ENCODE measurements around the gene RET.

The RET gene

GRCh38 chr10:43120929-43121314 is 44.1 kb downstream of the RET start:
- peak in 2 of 3 experiments; percentile 9 to 58 for DNase-seq (ENCODE audit: low read depth in 3 of 3)

GRCh38 chr10:43121444-43121843 is 44.6 kb downstream of the RET start:
- DNase-seq (ENCODE audit: low read depth in 3 of 3), result no peak

- no peak for DNase-seq (ENCODE audit: low read depth in 3 of 3)
Measured at GRCh38 chr10:43122096-43122495, 45.2 kb downstream of the RET start.

GRCh38 chr10:43122826-43123225 is 46.0 kb downstream of the RET start:
- no peak for DNase-seq (ENCODE audit: low read depth in 3 of 3)

GRCh38 chr10:43123361-43124093 is 46.7 kb downstream of the RET start:
- no peak for DNase-seq (ENCODE audit: low read depth in 3 of 3)

- no peak for DNase-seq (ENCODE audit: low read depth in 3 of 3)
Measured at GRCh38 chr10:43124094-43124521, 47.2 kb downstream of the RET start.

GRCh38 chr10:43124574-43125273 is 47.9 kb downstream of the RET start:
- no peak for DNase-seq (ENCODE audit: low read depth in 3 of 3)

GRCh38 chr10:43125274-43125845 is 48.5 kb downstream of the RET start:
- DNase-seq (ENCODE audit: low read depth in 3 of 3), result no peak

- no peak for DNase-seq (ENCODE audit: low read depth in 3 of 3)
Measured at GRCh38 chr10:43125881-43126731, 49.2 kb downstream of the RET start.

GRCh38 chr10:43126759-43127424 is 50.0 kb downstream of the RET start:
- no peak for DNase-seq (ENCODE audit: low read depth in 3 of 3)

- no peak for DNase-seq (ENCODE audit: low read depth in 3 of 3)
Measured at GRCh38 chr10:43127442-43127841, 50.6 kb downstream of the RET start.

- no peak for DNase-seq (ENCODE audit: low read depth in 3 of 3)
Measured at GRCh38 chr10:43128331-43128730, 51.5 kb downstream of the RET start.

- DNase-seq (ENCODE audit: low read depth in 3 of 3), result no peak
Measured at GRCh38 chr10:43128958-43129706, 52.3 kb downstream of the RET start.

GRCh38 chr10:43130770-43131171 is 53.9 kb downstream of the RET start:
- no peak for DNase-seq (ENCODE audit: low read depth in 3 of 3)

- no peak for DNase-seq (ENCODE audit: low read depth in 3 of 3)
Measured at GRCh38 chr10:43131256-43131655, 54.4 kb downstream of the RET start.

- no peak for DNase-seq (ENCODE audit: low read depth in 3 of 3)
Measured at GRCh38 chr10:43131906-43132305, 55.0 kb downstream of the RET start.

- DNase-seq (ENCODE audit: low read depth in 3 of 3), result no peak
Measured at GRCh38 chr10:43132867-43133787, 56.3 kb downstream of the RET start.

- DNase-seq (ENCODE audit: low read depth in 3 of 3), result no peak
Measured at GRCh38 chr10:43134126-43134905, 57.4 kb downstream of the RET start.

GRCh38 chr10:43135064-43135463 is 58.2 kb downstream of the RET start:
- no peak for DNase-seq (ENCODE audit: low read depth in 3 of 3)
